Ectodermal cell (in vitro differentiated cells): ENCODE measurements around the gene SIGLEC10.
"Not testable (repeated sequence)": the region's sequence is repeated elsewhere in the genome, so short reads cannot be mapped to it uniquely, and the experiment has no call there.

Source experiments
- H3K27ac ChIP-seq: 2 replicates; pipeline ENCODE4 v1.7.0; 2013; ENCODE audit warnings: mild to moderate bottlenecking, low read depth, low read length; ENCODE audit not compliant: insufficient read depth, poor library complexity, severe bottlenecking
- H3K27me3 ChIP-seq: 2 replicates; pipeline ENCODE4 v1.7.0; 2013; ENCODE audit warnings: mild to moderate bottlenecking, low read length; ENCODE audit not compliant: insufficient read depth, control insufficient read depth, poor library complexity, severe bottlenecking
- H3K36me3 ChIP-seq: one replicate; pipeline ENCODE4 v1.7.0; 2013; ENCODE audit warnings: low read length; ENCODE audit not compliant: control insufficient read depth, insufficient read depth
- H3K4me1 ChIP-seq: one replicate; pipeline ENCODE4 v1.7.0; 2013; ENCODE audit warnings: low read length; ENCODE audit not compliant: control insufficient read depth, insufficient read depth
- H3K4me3 ChIP-seq: 2 replicates; pipeline ENCODE4 v1.7.0; 2013; ENCODE audit warnings: low read depth, low read length, control low read depth; ENCODE audit not compliant: insufficient read depth
- H3K9me3 ChIP-seq: 2 replicates; pipeline ENCODE4 v1.7.0; 2013; ENCODE audit warnings: mild to moderate bottlenecking, low read length, moderate library complexity; ENCODE audit not compliant: control insufficient read depth
- WGBS, 2 experiments: methylation state at CpG; one replicate each; pipeline ENCODE4 v1.1.7; 2013; ENCODE audit warnings: missing lambda C conversion rate in 2 of 2; 5-methylcytosine and 5-hydroxymethylcytosine counted together

The SIGLEC10 gene

GRCh38 chr19:51457351-51458013 is 40.0 kb upstream of the SIGLEC10 start:
- no peaks in the 10 kb centered on the region for H3K36me3 ChIP-seq
- H3K4me1 ChIP-seq, result no peaks in the 10 kb centered on the region
- no peak overlapping the region for H3K4me3 ChIP-seq
- no peak overlapping the region for H3K27ac ChIP-seq
- no peaks in the 10 kb centered on the region for H3K9me3 ChIP-seq
- H3K27me3 ChIP-seq, result no peaks in the 10 kb centered on the region
- 86 to 87% methylated on average over 11 of the region's 11 CpGs for WGBS, 2 experiments

DNA sequence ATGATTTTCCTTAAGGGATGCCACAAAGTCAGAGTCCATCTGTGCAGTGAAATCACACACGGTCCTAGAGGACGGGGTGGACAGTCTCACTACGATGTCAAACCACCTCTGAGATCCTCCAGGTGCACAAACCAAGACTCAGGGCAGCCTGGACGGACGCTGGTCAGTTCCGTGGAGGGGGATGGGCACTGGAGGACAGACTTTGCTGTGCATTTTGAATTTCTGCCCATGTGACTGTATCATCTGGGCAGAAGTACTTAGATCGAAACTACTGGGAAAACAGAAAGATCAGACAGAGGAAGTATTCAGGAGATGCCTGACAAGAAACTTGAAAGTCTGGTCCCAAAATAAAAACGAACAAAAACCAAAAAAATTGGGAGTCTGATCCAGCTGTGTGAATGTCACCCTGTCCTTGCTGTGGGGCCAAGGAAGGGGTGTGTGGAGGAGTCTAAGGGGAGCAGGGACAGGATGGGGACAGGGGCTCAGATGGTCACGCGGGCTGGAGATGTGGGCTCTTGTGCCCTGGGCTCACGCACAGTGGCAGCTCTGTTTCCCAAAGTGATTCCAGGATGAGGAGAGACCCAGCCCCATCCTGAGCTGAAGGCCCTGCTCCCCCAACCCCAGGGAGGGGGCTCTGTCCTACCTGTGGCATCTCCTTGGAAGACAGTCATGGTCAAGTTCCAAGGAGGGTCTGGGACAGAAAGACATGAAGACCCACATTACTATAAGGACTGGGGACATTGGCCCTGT is 39.3 kb upstream of the SIGLEC10 start:
- no peaks in the 10 kb centered on the region for H3K36me3 ChIP-seq
- H3K4me1 ChIP-seq, result no peaks in the 10 kb centered on the region
- H3K9me3 ChIP-seq, result no peaks in the 10 kb centered on the region
- H3K27ac ChIP-seq, result no peak overlapping the region
- no peaks in the 10 kb centered on the region for H3K27me3 ChIP-seq
- WGBS, 2 experiments, result 85% methylated on average over 11 of the region's 11 CpGs
- H3K4me3 ChIP-seq, result no peak overlapping the region

DNA sequence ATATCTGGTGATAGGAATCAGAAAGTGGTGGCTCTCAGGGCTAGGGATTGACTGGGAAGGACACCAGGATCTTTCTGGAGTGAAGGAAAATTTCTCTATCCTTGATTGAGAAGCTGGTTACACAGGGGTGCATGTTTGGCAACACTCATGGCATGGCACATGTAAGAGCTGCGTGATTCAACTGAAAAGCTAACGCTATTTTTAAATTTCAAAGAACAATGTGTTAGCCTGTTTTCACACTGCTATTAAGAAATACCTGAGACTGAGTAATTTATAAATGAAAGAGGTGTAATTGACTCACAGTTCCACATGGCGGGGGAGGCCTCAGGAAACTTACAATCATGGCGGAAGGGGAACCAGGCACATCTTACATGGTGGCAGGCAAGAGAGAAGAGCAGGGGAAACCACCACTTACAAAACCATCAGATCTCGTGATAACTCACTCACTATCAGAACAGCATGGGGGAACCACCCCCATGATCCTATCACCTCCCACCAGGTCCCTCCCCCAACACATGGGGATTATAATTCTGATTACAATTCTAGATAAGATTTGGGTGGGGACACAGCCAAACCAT is 33.4 kb upstream of the SIGLEC10 start:
- 88 to 89% methylated on average over 5 of the region's 5 CpGs for WGBS, 2 experiments
- H3K36me3 ChIP-seq, result no peaks in the 10 kb centered on the region

GRCh38 chr19:51448411-51449016 is 31.1 kb upstream of the SIGLEC10 start:
- Histone ChIP-seq H3K27me3 (no peaks in the 10 kb centered on the region), H3K36me3 (no peaks in the 10 kb centered on the region), H3K4me3 (no peak overlapping the region), H3K4me1 (no peaks in the 10 kb centered on the region), H3K27ac (no peak overlapping the region), H3K9me3 (no peaks in the 10 kb centered on the region)
- 87 to 88% methylated on average over 13 of the region's 13 CpGs for WGBS, 2 experiments

More for the DNA sequence above, 33.4 kb upstream of the SIGLEC10 start:
- H3K27me3 ChIP-seq, result no peaks in the 10 kb centered on the region
- H3K9me3 ChIP-seq, result no peaks in the 10 kb centered on the region
- no peaks in the 10 kb centered on the region for H3K4me1 ChIP-seq
- H3K27ac ChIP-seq, result no peak overlapping the region
- no peak overlapping the region for H3K4me3 ChIP-seq

DNA sequence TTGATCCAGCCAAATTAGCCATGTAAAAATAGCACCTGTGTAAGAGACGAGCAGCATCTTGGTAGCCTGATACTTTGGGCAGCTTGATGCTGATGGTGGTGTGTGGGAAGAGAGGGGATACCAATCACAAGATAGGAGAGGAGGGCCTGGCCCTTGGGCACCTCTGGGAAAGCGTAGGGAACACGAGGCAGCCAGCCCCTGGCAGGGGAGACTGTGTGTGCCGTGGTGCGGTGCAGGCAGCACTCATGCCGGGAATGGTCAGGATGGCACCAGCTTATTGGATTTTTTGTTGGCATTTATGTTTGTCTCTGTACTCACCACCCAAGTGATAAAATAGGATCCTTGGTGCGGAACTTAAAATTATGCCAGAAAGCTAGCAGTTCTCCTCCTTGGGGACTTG is 30.6 kb upstream of the SIGLEC10 start:
- H3K4me3 ChIP-seq, result no peak overlapping the region
- H3K27me3 ChIP-seq, result no peaks in the 10 kb centered on the region
- H3K36me3 ChIP-seq, result no peaks in the 10 kb centered on the region
- H3K27ac ChIP-seq, result no peak overlapping the region
- no peaks in the 10 kb centered on the region for H3K9me3 ChIP-seq
- WGBS, 2 experiments, result 88 to 92% methylated on average over 7 of the region's 7 CpGs
- H3K4me1 ChIP-seq, result no peaks in the 10 kb centered on the region

GRCh38 chr19:51447510-51447909 is 30.1 kb upstream of the SIGLEC10 start:
- not testable (repeated sequence) for H3K9me3 ChIP-seq, H3K36me3 ChIP-seq, H3K4me3 ChIP-seq, H3K27me3 ChIP-seq, H3K4me1 ChIP-seq, H3K27ac ChIP-seq
- whole genome bisulfite sequencing, 2 experiments, result 88 to 89% methylated on average over 3 of the region's 3 CpGs

DNA sequence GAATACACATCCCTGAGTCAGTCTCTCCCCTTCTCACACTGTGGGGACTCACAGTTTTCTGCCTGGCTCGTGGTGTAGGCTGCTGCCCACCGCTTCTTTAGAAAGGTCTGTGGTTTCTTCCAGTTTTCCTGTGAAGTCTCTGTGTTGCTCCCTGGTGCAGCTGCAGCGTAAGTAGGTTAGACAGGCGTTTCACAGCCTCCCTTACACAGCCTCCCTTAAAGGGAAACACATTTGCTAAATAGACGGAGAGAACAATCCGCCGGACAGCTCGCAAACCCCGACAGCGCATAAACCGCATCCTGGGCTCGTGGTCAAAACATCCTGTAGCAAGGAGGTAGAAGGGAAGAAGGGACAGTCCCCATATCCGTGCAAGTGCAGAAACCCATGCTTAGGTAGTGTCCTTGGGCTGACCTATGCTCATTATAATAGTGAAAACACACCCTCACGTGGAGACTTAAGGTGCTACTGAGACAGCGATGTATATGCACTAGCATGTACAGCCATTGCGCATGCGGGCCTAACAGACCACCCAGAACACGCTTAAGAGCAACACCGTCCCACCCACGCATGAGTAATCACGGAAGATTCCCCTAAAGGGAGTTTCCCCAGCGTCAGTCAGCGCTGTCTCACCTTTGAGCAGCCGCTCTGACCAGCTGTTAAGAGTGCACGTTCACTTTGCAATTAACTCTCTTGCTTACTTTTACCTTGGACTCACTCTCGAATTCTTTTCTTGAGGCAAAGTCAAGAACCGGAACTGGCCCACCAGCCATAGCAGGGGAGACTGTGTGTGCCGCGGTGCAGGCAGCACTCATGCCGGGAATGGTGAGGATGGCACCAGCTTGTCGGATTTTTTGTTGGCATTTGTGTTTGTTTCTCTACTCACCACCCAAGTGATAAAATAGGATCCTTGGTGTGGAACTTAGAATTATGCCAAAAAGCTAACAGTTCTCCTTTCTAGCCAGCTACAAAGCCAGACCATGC is 24.3 kb upstream of the SIGLEC10 start:
- 85 to 88% methylated on average over 31 of the region's 31 CpGs for WGBS, 2 experiments

DNA sequence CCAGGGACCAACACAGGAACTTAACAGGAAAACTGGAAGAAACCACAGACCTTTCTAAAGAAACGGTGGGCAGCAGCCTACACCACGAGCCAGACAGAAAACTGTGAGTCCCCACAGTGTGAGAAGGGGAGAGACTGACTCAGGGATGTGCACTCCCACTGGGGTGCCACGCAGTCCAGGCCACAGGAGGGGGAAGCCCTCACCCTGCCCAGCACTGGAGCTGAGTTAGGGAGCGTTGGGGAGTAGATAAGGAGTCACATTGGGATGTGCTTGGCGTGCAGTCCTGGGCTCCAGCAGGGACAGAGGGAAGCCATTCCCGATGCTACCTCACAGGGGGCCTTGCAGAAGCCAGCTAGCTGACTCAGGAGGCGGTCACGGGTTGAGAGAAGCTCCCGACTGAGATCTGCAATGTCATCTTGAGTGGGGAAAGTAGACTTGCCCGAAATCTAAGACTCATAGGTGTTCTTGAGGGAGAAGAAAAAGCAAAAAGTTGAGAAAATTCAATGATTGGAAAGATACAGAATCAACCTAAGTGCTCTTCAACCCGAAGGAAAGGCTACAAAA is 23.5 kb upstream of the SIGLEC10 start:
- Histone ChIP-seq H3K9me3 (no peaks in the 10 kb centered on the region), H3K4me1 (no peaks in the 10 kb centered on the region), H3K36me3 (no peaks in the 10 kb centered on the region), H3K4me3 (no peak overlapping the region), H3K27me3 (no peaks in the 10 kb centered on the region), H3K27ac (no peak overlapping the region)
- WGBS, 2 experiments, result 50 to 55% methylated on average over 11 of the region's 11 CpGs

More for the DNA sequence above, 24.3 kb upstream of the SIGLEC10 start:
- no peaks in the 10 kb centered on the region for H3K36me3 ChIP-seq
- no peaks in the 10 kb centered on the region for H3K27me3 ChIP-seq
- no peaks in the 10 kb centered on the region for H3K4me1 ChIP-seq
- H3K4me3 ChIP-seq, result no peak overlapping the region
- H3K27ac ChIP-seq, result no peak overlapping the region
- no peaks in the 10 kb centered on the region for H3K9me3 ChIP-seq

GRCh38 chr19:51440052-51440451 is 22.6 kb upstream of the SIGLEC10 start:
- 84 to 87% methylated on average over 2 of the region's 2 CpGs for WGBS, 2 experiments
- Histone ChIP-seq H3K4me1 (no peaks in the 10 kb centered on the region), H3K9me3 (no peaks in the 10 kb centered on the region), H3K36me3 (no peaks in the 10 kb centered on the region), H3K27me3 (no peaks in the 10 kb centered on the region), H3K4me3 (no peak overlapping the region), H3K27ac (no peak overlapping the region)
